Measurements from ENCODE around the gene GBX2.

The GBX2 gene

GRCh38 chr2:236166796-236167296 is 1.3 kb downstream of the GBX2 start:
- no peak for DNase-seq

GRCh38 chr2:236165842-236166795 is 2.1 kb downstream of the GBX2 start:
- DNase-seq, result no peak

GRCh38 chr2:236164925-236165841 is 3.0 kb downstream of the GBX2 start:
- DNase-seq, result no peak

GRCh38 chr2:236164201-236164924 is 3.8 kb downstream of the GBX2 start:
- no peak for DNase-seq

- DNase-seq, result no peak
Observed at GRCh38 chr2:236163471-236164200, 4.5 kb downstream of the GBX2 start.

DNA sequence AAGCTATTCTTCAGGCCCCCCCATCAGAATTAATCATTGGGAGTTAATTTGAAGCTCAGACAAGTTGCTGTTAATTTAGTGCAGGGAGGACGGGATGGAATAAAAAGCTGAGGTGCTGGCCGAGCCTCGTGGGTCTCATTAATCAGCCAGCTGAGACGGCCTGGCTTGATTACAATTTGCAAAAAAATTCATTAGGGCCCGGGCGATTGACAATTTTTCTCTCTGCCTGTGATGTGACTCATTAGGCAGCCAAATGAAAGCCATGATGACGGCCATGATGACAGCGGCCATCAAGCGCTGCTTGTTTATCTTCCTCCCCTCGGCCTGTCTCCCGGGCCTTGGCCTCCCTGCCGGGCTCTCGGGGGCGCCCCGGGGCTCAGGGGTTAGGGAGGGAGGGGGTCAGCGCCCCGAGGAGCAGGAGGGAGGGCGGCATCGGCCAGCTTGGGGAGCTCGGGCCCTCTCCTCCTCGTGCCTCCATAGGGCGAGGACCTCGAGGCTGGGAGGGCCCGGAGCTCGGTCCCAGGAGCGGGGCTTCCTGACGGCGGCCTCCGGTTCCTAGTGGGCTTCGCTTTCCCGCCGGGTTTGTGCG is 5.2 kb downstream of the GBX2 start:
- DNase-seq, result no peak

DNA sequence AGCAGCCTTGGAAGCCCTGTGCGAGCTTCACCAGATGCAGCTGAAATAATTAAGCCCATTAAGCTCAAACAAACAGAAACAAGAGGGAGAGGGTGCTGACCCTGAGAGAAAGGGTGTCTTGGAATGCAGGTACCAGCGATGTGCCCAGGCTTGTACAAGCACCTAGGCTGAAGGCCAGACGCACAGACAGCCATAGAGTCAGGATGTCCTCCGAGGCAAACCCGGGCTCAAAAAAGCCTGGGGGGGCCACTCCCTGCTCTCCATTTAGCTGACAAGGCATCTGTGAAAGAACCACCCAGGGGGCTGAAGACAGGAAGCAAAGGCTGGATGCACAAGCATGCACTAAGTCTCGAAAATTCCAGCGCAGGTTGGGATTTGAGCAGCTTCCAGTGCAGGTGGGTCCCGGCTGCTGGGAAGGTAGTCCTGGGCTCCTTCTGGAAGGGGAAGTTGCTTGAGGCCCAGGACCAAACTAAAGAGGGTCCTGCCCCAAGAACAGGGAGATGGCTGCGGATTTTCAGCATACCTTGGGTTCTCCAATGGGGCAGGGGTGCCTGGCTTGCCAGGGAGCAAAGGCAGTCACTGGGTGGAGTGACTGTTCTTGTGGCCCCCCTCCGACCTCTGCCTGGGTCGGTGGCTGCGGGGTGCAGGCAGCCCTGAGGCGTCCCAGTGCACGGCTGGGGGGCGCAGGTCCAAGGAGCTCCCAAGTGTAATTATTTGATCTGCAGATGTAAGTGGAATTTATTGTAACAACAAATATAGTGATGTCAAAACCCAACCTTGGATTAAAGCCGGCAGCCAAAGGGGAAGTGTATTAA is 5.9 kb downstream of the GBX2 start:
- DNase-seq, result no peak

DNA sequence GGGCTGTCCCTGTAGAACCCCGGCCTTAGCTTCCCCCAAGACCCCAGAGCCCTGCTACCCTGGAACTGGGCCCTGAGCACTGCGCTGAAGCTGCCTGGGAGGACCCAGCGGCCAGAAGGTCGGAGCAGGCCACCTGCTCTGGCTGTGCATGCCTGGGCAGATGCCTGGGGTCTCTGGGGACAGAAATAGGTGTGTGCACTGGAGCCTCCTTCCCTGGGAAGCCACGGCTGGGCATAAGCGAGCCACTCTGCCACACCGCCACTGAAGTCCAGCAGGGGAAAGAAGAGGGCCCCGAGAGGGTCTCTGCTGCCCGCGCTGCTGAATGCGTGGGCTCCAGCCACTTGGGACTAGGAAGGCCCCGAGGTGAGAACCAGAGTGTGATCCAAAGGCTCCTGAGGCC is 6.7 kb downstream of the GBX2 start:
- no peak for DNase-seq

DNA sequence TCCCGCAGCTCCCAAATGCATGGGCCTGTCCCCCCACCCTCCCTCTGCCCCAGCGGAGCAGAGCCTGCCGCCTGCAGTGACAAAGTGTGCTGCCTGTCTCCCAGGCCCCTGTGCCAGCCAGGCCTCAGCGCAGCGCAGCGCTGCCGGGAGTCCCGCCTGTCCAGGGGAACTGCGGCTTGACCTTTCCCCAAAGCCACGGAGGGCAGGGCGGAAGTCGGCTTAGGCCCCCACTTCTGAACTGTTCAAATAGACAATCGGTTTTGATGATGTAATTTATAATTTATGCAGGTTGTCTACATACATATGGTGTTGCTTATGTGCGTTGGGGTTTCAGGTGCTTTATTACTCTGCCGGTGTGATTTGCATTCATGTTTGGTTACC is 7.1 kb downstream of the GBX2 start:
- no peak for DNase-seq

DNA sequence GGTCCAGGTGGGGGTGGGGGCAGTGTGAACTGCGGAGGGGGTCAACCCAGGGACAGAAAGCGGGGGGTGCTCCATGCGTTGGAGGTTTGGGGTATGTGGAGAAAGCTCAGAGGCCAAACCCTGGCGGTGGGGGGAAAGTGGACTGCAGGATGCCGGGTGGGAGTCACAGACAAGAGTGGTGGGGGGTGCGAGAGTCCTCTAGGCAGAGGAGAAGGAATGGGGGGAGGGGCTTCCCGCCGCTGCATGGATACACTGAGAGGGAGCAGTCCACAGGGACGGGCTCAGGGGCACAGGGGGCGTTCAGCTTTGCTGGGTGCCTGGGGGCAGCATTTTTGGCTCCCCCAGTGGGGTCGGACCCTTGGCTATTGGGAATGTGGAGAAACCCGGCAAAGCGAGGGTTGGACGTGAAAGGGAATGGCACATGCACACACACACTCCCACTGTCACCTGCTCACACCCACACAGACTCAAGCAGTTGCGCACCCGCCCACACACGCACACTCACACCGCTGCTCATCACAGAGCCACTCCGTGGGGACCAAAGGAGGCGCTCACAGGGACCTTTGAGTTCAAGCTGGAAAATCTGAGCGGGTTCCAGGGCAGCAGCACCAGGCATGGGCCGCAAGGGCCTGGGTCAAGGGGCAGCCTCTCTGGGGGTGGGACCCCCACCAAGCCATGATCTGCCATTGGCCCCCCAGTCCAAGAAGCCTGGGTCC is 7.7 kb downstream of the GBX2 start:
- no peak for DNase-seq

DNA sequence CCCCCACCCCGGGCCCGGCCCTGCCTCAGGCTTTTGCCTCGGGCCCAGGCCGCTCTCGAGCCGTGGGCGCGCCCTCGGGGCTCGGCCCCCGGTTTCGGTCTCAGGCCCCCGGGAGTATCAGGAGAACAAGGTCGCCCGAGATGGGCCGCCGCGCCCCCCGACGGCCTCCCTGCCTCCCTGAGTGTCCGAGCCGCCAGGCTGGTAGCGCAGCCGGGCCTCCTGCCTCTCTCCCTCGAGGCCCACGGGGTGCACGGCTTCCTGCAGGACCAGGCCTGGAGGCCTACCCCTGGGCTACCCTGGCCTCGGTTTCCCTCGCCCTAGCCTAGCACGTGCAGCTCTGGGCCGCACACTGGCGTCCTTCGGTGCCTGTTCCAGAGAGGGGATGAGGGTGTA is 8.4 kb downstream of the GBX2 start:
- no peak for DNase-seq

- DNase-seq, result no peak
Observed at GRCh38 chr2:236158969-236159777, 9.0 kb downstream of the GBX2 start.

DNA sequence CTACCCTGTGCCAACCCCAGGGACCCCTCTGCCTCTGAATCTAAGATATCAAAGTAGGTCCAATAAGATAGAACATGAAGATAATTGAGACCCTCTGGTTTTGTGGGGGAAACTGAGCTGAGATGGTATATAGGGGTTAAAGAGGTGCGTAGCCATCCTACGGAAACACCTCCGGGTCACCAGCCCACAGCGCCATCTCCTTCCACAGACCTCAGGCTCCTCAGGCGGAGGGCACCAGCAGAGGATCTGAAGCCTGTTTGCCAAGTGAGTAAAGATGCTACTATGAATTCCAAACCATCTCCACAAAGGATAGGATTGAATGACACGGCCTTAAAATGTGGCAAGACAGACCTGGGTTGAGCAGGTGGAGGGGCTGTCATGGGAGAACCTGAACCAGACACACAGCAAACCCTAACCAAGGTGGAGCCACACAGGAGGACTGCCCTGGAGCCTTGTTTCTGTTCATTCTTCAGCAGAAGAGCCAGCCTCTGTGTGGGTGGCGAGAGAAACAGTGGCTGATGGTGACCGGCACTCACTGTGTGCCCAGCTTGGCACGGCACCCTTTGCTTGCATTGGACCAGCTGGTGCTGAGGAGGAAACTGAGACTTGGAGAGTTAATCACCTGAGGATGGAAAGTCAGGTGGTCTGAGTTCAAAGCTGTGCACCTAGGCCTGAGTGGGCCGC is 10.2 kb downstream of the GBX2 start:
- no peak for DNase-seq

- DNase-seq, result no peak
Observed at GRCh38 chr2:236157366-236157765, 10.8 kb downstream of the GBX2 start.

DNA sequence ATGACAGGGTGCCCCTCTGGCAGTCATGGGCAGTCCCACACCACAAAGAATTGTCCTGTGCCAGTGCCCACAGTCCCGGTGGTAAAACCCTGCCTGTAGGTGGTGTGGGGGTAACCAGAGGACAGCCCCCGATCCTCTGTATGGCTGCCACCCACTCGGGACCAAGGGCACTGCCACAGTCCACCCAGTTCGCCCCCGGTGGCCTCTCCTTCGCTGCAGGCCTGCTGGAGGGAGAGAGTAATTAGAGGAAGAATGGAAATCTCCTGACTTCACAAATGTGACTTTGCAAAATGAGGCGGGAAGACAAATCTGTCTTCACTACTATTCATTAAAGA is 11.4 kb downstream of the GBX2 start:
- no peak for DNase-seq

DNA sequence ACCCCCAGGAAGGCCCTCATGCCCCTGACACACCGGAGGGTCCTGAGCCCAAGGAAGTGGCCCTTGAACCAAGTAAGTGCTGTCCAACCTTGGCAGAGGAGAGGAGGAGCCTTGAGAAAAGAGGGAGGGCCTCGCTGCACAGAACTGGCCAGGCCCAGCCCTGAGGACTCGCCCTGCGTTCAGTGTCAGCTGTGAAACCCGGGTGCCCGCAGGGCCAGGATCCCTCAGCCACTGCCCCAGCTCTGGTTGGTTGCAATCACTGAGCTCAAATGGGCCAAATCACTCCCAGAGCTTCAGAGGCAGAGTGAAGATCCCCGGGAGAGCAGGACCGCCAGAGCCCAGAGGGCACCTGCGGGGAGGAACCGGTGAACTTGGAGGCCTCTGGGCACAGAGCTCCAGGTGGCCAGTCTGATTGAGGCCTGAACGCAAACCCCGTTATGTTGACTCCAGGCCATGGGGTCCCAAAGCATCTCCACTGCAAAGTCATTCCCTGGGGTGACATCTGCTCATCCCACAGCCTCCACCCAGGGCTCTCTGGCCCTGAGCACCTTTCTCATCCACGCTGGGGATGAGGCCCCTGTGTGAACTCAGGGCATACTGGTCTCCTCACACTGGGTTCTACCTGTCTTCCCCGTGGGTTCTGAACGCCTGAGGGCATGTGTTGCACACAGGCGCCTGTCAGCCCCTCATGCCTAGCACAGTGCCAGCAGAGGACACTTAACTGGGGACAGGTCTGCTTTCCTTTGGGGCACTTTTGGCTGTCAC is 11.9 kb downstream of the GBX2 start:
- DNase-seq, result no peak

DNA sequence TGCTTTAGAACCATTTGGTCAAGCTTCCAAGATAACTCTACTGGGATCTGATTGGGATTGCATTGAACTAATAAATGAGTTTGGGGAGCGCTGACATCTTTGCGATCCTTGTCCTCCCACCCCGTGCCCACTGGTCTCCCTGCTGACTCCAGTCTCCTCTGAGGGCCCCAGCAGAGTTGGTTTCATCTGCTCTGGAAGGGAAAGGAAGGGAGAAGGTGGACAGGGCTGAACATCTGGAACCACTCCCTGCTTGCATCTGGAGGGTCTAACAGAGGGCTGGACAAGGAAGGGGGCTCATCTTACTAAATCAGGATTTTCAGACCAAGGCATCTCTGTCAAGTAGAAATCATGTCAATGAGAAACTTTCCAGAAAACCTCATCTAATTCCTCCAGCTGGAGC is 12.8 kb downstream of the GBX2 start:
- DNase-seq, result no peak

DNA sequence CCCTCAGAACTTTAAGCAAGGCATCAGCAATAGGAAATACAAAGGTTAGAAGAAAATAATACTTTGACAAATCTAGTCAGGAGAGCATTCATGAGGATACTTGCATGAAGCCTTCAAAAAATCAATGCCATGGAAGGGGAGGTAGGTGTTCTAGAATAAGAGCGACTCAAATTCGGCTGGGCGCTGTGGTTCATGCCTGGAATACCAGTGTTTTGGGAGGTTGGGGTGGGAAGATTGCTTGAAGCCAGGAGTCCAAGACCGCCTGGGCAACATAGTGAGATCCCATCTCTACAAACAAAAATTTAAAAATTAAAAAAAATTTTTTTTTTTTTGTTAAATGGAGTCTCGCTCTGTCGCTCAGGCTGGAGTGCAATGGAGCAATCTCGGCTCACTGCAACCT is 21.8 kb downstream of the GBX2 start:
- no peak for DNase-seq

All from HCEC 1CT (cell line).